GM12864 (cell line): ENCODE measurements around the gene YWHAH.

Experiments
- DNase-seq: peaks from one replicate; pipeline ENCODE4 v3.0.0-alpha.2; 2011; ENCODE audit warnings: low read depth
- H3K4me3 ChIP-seq: 2 replicates; pipeline ENCODE4 v1.5.1; 2011; ENCODE audit warnings: mild to moderate bottlenecking, low read depth, low read length, control low read depth
- TF ChIP-seq, protein P1 (sequence below): IDR thresholded peaks from 2 replicates; pipeline ENCODE4 v1.5.1; 2011; ENCODE audit warnings: low read depth, mild to moderate bottlenecking, moderate library complexity, low read length, control low read depth, inconsistent platforms; ENCODE audit errors: missing control alignments

The YWHAH gene

GRCh38 chr22:31911565-31912406, 32.5 kb upstream of the YWHAH start:
- TF ChIP-seq, protein P1, sequence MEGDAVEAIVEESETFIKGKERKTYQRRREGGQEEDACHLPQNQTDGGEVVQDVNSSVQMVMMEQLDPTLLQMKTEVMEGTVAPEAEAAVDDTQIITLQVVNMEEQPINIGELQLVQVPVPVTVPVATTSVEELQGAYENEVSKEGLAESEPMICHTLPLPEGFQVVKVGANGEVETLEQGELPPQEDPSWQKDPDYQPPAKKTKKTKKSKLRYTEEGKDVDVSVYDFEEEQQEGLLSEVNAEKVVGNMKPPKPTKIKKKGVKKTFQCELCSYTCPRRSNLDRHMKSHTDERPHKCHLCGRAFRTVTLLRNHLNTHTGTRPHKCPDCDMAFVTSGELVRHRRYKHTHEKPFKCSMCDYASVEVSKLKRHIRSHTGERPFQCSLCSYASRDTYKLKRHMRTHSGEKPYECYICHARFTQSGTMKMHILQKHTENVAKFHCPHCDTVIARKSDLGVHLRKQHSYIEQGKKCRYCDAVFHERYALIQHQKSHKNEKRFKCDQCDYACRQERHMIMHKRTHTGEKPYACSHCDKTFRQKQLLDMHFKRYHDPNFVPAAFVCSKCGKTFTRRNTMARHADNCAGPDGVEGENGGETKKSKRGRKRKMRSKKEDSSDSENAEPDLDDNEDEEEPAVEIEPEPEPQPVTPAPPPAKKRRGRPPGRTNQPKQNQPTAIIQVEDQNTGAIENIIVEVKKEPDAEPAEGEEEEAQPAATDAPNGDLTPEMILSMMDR = no peak
- no peak for DNase-seq

GRCh38 chr22:31912407-31912743, 32.0 kb upstream of the YWHAH start:
- H3K4me3 ChIP-seq = no peak overlapping the region
- no peak for DNase-seq
- TF ChIP-seq, protein P1 = no peak

More at GRCh38 chr22:31911565-31912406, 32.5 kb upstream of the YWHAH start:
- H3K4me3 ChIP-seq = no peak overlapping the region

DNA sequence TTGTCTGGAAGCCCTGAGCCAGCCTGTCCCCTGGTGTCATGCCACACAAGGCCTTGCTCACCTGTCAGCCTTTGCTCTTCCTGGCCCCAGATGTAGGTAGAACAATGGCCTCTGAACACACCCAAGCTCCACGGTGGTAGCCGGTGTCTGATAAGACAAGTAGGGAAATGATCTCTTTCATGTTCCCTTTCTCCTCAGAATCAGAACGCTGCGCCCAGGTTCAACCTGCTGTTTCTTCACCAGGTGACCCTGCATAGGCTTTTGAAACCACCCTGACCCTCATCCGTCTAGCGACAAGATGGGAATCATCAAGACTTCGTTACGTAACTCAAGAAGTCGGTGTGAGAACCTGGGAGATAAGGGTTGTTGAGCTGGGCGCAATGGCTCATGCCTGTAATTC, 28.7 kb upstream of the YWHAH start:
- no peak overlapping the region for H3K4me3 ChIP-seq
- TF ChIP-seq, protein P1 = no peak
- DNase-seq = no peak

- TF ChIP-seq, protein P1 = no peak
- no peak overlapping the region for H3K4me3 ChIP-seq
- DNase-seq = peak; percentile 26
Observed at GRCh38 chr22:31917227-31917921, 27.0 kb upstream of the YWHAH start.

DNA sequence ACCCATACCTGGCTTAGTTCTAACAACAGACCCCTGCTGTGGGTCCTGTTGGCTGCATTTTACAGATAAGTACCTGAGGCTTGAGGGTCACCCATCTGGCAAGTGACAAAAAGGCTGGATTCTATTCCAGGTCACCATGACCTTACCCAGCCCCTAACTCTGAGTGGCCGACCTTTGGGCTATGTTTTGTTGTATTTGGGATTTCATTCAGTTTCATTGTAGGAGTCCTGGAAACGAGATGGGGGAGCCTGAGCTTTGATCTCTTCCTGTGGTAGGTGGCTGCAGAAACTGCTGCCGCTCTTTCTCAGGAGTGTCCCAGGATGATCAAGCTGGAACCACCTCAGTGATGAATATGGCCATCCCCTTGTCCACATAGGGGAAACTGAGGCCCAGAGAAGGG, 24.6 kb upstream of the YWHAH start:
- no peak overlapping the region for H3K4me3 ChIP-seq
- TF ChIP-seq, protein P1 = no peak
- DNase-seq = no peak

GRCh38 chr22:31920306-31920705, 24.0 kb upstream of the YWHAH start:
- no peak overlapping the region for H3K4me3 ChIP-seq
- TF ChIP-seq, protein P1 = no peak
- no peak for DNase-seq
